Hematopoietic multipotent progenitor cell treated with erythropoietin and hydrocortisone succinate and interleukin-3 and kit ligand, for 6 days (in vitro differentiated cells): Measurements from ENCODE around the gene PARD3B.

Experiments used
- DNase-seq: peaks from one replicate; pipeline ENCODE4 v3.0.0-alpha.2; 2015

PARD3B gene

DNA sequence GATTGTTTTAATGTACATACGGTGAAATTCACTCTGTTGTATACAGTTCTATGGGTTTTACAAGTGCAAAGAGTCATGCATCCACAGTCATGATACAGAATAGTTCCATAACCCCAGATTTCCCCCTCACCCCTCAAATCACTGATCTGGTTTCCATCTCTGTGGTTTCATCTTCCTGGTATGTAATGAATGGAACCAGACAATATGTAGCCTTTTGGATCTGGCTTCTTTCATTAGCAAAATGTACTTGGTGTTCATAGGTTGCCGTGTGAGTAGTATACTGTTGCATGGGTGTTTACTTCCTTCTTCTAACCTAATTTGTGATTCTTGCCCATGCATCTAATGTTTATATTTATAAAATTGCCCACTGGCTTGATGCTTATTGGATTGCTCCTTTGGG is 838.3 kb downstream of the PARD3B start:
- no peak for DNase-seq

DNA sequence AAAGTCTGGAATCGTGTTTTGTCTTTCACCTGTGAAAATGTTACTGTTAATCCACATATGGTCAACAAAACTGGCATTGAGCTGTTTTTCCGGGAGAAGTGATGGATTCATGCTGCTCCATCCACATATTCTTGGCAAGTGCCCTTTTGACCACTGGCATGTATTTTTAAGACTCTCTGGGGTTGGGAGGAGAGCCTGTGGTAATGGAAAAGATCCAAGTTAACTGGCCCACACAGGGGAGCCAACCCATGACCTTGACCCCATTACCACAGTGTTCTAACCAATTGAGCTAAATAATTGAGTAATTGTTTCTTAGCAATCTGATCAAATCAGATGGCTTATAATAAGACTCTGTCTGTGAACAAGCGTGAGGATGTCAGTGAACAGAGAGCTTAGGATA is 840.8 kb downstream of the PARD3B start:
- no peak for DNase-seq

DNA sequence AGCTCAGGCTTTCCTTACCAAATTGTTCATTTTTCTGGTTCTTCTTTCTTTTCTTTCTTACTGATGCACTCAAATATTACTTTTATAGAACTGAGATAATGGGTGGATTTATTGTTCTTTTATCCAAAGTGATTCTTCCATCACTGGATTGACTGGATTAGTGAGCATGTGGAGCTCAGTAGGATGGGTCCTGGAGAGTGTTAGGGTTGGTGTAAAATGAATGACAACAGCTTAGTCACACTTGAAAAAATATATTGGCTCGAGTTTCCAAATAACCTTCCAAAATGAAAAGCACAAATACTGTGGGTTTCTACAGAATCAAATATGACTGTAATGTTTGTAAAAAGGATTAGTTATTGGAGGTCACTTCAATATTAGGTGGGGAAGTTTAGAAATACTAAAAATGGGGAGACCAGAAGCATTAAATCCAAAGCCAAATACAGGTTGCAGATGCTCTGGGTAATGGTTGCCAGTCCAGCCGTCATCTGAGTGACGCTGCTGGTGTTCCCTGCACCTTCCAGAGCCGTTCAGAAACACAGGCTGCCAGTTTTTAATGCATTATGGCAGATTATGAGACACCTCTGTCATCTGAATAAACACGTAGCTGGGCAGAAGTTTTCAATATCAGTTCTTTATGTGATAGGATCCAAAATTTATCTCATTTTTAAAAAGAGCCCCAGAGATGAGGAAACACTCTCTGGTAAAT is 842.2 kb downstream of the PARD3B start:
- no peak for DNase-seq

DNA sequence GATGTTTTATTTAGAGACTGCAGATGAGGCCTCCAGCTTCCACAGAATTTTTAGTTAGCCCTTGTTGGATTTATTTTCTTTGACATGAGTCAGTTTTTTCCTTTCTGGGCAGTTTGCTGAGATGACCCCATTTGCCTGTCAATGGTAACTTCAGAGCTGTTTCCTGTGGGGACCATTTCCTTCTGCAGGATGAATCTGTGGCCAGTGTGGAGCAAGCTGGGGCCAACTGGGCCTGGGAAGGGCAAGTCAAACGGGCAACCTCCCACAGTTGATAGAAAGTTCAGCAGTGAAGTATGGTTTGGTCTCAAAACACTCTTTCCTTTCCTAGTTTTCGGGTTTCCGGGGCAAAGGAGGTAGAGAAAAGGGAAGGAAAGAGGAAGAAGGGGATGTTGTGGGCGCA is 845.6 kb downstream of the PARD3B start:
- no peak for DNase-seq

DNA sequence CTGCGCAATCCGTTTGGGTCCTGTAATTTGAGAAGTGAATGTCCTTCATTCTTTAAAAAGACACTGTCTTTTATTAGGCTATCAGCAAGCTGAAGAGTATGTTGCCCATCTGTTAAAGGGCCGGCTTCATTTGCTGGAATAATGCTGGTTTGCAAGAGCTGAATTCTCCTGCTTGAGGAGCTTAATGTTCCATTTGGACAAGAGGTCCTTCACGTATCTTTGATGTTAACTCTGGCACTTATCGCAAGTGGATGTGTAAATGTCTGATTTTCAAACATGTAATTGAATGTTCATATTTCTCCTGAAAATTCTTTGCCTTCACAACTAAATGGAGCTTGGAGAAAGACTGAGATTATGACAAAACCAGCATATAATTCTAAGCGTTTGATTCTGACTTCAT is 856.2 kb downstream of the PARD3B start:
- DNase-seq: no peak

DNA sequence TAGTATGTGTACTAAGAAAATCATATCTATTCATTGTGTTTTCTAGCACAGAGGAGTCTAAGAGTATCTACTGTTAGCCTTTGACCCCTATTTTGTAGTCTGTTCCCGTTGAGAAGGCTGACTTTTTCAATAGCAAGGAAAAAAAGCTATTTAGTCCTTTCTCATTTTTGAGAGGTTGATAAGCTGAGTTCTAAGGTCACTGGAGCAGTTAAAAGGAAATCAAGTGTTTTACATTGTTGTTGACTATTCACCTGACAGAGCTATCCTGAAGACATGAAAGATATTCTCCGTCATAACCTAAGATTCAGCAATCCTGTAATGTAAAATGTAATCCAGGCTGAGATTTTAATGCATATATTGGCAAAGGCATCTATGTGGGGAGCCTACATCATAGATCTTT is 856.7 kb downstream of the PARD3B start:
- DNase-seq: no peak

DNA sequence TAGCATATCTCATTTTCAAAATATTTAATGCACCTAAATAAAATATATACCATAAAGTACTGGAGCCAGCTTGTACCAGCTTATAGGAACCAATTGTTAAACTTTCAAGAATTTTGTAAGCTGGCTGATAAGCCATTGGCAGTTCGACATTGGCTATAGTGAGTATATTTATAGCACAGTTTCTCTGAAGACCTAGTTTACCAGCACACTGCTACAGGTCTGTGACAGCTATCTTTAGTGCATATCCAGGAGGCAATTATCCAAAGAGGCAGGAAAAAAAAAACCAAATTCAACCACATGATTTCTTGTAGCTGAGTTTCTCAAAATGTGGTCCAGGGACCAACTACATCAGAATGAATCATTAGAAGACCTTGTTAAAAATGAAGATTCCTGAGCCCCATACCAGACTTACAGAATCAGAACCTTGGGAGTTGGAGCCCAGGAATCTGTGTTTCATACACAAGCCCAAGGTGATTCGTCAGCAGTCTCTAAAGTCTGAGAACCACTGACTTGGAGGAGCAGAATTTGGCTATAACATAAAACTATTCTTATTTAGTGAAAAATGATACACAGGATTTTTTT is 858.1 kb downstream of the PARD3B start:
- DNase-seq: no peak

DNA sequence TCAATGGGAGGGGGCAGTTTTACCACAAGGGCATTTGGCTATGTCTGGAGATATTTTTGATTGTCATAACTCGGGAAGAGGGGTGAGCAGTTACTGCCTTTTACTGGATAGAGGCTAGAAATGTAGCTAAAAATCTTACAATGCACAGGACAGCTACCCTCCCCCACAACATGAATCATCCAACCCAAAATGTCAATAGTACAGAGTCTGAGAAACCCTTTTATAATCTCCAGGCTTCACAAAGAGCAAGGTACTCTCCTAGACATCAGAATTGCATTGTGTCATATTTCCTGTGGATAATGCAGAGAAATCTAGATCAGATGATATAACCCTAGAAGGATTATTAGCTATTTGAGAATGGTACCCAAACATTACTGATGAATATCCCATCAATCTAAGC is 859.9 kb downstream of the PARD3B start:
- DNase-seq: no peak

DNA sequence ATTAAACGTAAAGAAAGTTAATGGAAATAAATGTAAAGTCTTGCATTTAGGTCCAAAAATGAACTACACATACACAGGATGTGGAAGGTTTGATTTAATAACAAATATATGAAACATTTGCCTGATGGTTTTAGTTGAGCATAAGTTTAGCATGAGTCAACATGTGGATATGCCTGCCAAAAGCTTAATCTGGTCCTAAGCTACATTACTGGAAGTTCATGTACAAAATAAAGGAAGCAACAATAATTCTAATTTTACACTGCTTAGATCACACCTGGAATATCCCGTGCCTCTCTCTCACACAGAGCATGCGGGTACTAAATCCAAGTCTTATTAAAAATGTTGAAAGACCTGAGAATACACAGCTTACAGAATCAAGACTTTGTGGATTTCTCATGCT is 860.5 kb downstream of the PARD3B start:
- no peak for DNase-seq

DNA sequence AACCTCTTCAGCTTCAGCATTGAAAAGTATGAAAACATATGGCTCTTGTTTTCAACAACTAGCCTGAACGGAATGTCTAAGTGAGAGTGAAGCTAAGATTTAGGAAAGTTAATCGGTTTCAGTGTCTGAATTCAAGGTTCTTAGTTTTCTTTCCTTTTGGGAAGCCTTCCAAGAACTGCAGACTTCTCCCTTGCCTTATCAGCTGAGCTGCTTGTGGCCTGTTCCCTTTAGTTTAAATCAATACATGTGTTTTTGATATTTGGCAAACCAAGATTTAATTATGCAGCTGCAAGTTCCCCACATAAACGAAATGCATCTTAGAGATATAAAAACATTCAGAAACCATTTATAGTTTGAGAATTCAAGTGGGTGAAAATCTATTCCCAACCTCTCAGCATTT is 862.7 kb downstream of the PARD3B start:
- DNase-seq: no peak

DNA sequence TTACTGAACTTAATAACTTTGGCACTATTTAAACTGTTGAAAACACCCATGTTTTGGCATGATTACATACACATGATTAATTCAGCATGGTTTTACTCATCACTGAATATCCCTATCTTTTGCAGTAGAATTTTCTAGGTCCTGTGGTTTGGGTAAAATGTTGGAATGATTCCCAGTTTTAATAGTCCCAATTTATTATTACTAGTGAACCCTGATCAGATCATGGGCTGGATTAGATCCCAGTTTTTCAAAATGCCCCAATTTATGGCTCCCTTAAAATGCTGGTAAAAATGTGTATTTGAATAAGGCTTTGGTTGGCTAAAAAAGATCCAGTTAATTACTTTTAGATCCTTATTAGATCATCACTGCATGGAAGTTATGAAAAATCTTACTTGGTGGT is 863.4 kb downstream of the PARD3B start:
- DNase-seq: no peak

DNA sequence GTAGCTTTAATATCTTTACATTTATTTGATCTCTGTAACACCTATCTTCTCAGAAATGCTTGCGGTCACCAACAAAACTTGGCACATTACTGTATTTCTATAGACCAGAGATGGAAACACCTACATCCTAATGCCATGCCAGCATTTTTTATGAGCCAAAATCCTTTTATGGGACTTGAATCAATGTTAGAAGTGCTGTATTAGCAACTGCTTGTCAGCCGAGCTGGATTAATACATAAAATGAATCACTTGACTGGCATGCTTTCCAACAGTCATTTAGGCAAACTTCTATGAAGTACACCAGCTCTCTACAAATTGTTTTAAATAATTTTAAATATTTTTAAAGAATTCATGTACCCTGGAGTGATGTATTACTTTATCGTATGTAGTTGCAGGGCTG is 864.1 kb downstream of the PARD3B start:
- DNase-seq: no peak

DNA sequence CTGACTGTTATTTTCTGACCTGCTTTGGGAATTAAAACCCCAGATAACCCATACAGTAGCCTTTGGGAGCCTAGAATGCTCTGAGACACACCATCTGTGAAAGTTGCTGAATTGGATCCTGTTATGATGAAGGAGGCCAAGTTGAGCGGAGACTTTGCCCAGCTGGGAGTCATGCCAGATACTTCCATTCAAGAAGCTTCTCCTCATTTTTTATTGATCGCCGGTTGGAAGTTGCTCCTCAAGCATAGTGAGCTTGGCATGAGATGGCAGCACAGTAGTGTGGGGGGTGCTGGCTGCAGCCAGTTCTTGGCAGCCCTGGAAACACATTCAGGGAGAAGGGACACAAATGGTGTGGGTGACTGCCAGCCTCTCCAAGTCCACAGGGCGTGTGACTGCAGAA is 866.3 kb downstream of the PARD3B start:
- no peak for DNase-seq

DNA sequence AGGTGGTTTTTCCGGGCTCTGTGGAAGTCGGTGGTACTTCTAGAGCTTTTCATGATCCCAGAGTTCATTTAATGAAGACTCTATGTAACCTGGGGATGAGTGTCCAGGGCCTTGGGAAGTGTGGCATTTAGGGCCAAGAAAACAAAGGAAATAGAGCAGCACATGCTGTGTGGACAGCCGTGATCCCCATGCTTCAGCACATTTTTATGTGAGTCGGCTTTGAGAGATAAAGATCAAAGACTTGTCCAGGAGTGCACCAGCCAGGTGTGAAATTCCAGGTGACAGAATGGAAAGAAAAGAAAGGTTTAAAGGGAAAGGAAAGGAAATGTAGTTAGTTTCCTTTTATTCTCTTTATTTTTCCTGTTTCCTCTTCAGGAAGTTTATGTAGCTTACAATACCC is 879.1 kb downstream of the PARD3B start:
- DNase-seq: no peak

DNA sequence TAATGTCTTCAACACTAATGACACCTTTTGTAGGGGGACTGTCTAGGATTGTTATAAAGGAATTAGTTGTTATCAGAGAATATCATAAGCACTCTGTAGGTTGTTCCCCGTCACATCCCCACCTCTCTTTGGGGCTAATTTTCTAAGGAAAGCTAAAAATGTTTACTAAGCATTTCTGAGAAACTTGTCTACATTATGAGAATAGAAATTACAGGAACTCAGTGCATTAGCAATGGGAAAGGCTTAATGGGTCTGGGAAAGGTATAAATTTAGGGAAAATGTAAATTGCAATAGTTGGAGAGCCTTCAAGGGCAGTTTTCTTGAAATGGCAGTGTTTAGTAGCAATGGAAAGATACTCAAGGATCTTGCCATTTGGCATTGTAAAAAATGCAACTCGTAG is 879.8 kb downstream of the PARD3B start:
- no peak for DNase-seq

DNA sequence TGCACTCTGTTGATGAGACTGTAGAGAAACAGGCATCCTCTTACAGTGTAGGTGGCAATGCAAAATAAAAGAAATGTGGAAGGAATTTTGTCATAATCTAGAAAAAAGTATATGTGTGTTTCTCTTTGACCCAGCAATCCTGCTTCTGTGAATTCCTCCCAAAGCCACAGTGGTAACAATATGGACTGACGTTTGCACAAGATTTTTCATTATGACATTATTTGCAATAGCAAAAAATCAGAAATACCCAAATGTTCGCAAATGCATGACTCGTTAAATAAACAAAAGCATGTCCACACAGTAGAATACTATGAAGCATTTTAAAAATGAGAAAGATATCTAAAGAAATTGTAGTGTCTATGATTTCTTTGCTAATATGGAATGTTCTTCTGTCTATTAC is 881.8 kb downstream of the PARD3B start:
- no peak for DNase-seq

DNA sequence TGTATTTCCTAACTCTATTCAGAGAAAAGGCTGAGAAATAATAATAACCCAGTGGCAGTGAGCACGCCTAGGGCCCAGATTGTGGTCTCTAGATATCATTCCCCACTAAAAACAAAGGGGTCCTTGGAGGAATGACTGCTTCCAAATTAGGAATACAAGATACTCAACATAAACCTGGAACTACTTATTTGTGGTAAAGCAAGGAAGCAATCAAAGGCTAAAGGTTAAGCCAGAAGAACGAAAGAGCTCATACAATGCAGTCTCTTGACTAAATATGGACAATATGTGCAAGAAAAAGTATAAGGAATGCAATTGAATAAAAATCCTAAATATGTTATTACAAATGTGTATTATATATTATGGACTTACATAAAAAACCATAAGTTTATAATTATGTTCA is 883.5 kb downstream of the PARD3B start:
- no peak for DNase-seq

DNA sequence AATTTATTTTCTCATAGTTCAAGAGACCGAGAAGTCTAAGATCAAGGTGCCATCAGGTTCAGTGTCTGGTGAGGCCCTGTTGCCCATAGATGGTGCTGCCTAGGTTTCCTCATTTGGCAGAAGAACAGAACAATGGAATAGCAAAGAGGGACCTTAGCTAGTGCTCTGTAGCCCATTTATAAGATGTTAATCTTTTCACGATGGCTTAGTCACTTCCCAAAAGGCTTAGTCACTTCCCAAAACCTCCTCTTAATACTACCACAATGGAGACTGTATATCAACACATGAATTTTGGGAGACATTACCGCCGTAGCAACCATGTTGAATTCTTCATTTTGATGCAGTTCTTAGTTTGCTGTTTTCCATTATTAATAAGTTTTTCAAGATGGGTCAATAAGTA is 890.7 kb downstream of the PARD3B start:
- DNase-seq: no peak

DNA sequence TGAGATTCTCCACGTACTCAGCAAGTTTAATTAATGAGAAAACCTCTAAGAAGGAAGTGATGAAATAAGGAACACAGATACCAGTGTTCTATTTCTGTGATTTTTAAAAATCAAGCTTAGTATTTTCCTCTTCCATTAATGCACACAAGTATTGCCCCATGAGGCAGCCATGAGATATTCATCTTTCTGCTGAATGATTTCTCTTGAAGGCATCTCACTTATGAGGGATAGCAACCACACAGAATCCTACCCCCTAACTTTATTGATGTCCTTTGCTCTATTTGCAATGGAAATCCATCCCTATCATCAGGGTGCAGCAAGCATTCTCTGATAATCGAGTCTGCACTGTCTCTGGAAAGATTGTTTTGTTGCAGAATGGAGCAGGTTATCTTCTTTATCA is 893.0 kb downstream of the PARD3B start:
- DNase-seq: no peak

DNA sequence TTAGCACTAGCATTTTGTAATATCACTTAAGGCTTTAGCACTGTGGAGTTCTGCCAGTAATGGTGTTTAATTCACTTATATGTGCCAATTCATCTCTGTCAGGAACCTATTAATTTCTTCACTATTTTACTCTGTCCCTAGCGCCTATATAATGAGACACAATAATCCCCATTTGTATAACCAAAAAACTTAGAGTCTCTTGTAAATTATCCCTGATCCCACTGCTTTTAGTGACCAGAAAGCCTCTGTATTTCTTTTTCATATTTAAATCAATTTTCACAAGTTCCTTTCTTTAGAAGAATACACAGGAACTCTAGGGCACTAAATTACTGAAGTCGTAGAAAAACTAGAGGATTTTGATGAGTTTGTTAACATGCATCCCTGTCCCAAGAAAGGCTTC is 894.3 kb downstream of the PARD3B start:
- DNase-seq: no peak

DNA sequence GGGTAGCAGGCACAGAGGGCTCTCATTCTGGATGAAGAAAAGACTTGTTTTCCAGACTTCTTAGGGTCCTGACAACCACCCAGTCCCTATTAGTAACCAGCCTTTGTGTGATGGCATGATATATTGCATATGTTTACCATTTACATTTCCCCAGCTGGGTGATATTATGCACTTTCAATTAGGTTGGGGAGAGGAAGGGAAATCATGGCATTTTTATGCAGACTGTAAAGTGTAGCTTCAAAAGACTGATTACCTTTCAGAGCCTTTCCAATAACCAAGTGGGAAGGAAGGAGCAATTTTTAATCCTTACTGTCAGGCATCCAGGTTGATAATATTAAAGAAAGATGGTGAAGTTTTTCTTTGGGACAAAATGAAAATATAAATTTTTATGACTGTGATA is 896.2 kb downstream of the PARD3B start:
- no peak for DNase-seq

DNA sequence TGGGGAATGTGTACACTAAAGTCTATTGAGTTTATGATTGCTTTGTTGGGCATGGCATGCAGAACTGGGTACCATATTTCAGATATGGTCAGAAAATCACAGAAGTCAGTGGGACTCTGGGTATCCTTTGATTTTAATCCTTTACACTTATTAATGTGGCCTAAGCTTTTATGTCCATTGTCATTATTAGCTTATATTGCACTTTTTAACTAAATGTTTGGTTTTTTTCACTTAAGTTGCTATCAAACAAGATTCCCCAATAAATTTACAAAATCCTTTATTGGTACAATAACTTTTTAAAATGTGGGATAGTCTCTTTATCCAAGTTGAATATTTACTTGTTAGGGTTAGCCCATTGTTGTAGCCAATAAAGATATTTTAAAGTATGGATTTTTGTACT is 902.9 kb downstream of the PARD3B start:
- no peak for DNase-seq

DNA sequence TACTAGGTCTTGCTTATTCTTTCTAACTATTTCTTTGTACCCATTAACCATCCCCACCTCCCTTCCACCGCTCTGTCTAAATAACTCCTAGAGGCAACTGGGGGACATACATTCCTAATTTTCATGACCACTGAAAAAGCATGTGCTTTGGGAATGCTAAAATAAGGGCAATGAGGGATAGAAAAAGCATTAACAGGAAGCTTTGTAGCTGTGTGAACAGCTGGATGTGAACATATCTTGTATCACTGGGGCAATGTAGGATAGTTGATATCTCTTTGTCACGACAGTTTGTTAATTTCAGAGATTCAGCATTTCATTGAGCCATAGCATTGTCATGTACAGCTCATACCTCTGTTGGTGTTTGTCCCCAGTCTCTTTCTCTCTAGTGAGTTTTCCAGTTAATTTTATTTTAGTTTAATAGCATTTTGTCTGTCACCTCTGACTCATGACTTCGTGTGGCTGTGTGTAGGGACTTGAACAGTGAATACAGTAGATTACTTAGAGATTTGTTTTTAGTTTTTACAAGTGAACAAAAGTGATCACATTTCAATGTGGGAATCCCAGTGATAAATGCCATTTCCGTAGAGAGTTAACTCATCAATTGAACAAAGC is 906.7 kb downstream of the PARD3B start:
- no peak for DNase-seq

DNA sequence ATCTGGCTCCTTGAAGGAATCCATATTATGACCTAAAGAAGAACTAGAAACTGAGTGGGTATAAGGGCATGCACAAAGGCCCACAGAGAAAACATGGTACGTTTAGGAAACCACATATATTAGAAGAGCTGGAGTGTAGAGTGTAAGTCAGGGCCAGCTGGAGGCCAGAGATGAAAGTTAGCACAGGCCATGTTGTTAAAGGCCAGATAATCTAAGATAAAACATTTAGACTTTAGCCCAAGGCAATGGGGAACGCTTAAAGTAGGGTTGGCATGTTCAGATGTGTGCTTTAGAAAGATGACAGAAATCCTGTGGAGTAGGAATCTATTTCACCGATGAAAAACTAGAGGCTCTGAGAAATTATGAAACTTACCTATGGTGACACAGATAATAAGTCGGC is 907.9 kb downstream of the PARD3B start:
- DNase-seq: no peak

DNA sequence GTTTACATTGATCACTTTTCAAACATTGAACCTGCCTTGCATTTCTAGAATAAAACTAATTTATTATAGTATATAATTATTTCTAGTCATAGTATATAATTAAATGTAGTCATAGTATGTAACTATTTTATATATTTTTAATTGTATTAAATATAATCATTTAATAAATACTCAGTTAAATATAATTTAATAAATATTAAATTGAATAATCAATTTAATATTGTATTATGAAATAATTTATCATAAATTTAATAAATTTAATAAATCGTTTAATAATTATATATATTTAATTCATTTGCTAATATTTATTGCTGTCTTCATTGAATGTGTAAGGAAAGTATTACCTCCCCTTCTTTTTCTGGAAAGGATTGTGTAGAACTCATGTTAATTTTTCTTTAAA is 911.4 kb downstream of the PARD3B start:
- DNase-seq: no peak
